DMS53 (cell line): ENCODE results near the gene DOP1B.
"Not testable (repeated sequence)": the region's sequence is repeated elsewhere in the genome, so short reads cannot be mapped to it uniquely, and the experiment has no call there.

Source experiments
- DNase-seq: peaks from one replicate; lab custom pipeline; 2025; lab: John Stamatoyannopoulos, UW

Gene DOP1B

DNA sequence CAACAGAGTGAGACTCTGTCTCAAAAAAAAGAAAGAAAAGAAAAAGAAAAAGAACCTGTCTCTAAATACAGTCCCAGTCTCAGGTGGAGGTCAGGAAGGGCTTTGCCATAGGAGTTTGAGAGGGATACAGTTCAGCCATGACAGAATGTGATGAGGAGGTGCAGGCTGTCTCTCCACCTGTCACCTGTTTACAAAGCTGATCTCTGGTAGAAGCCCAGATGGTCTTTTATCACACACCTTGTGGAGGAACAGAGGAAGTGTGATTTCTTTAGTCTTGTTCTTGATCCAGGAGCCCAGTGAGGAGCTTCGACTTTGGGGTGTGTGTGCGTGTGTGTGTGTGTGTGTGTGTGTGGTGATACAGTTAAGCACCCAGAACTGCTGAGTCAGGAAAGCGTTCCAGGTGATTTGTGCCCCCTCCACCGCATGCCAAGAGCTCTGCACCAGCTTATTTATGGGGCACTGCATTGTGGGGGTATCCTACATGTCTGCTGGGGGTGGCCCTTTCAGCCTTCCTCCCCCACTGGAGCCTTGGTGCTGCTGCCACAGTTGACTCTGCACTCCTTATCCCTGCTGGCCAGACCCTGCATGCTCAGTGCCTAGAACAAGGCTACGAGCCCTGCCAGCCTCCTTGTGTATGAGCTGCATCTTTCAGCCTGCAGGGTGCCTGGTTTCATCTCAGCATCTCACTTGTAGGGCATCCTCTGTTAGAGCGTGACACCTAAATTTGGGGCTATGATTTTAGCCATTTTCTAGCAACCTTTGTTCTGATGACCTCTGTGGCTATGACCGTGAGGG is 19.3 kb downstream of the DOP1B start:
- DNase-seq: peak; percentile 76

- DNase-seq: no peak
Observed at GRCh38 chr21:36178349-36178748, 21.7 kb downstream of the DOP1B start.

GRCh38 chr21:36179145-36179544 is 22.5 kb downstream of the DOP1B start:
- no peak for DNase-seq

GRCh38 chr21:36180963-36181362 is 24.3 kb downstream of the DOP1B start:
- DNase-seq: no peak

- no peak for DNase-seq
Observed at GRCh38 chr21:36183144-36183795, 26.6 kb downstream of the DOP1B start.

- DNase-seq: no peak
Observed at GRCh38 chr21:36184545-36184944, 27.9 kb downstream of the DOP1B start.

DNA sequence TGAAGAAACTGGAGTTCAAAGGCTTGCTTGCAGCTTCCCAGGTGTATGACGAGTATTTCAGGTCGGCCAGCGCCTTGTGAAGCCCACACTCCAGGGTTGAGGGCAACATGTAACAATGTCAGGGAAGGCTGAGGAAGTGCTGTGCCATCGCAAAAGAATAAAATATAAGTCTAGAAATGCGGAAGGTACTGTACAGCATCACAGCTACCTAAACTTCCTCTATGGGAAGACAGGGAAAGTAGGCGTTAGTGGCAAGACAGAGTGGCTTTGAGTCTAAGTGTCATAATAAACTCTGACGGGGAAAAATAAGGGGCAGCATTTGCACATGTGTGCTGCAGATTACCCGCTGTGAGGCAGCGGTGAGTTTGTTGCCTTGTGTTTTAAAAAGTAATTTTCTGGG is 28.9 kb downstream of the DOP1B start:
- no peak for DNase-seq

DNA sequence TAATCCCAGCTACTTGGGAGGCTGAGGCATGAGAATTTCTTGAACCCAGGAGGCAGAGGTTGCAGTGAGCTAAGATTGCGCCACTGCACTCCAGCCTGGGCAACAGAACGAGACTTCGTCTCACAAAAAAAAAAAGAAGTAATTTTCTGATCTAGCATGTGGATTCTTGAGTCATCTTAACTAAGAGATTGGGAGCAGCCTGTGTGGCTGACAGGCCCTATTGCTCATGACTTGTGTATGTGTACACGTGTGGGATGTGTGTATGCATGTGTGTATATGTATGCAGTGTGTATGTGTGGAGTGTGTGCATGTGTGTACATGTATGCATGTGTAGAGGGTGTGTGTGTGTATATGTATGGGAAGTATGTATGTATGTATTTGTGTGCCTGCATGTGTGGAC is 29.5 kb downstream of the DOP1B start:
- DNase-seq: no peak

GRCh38 chr21:36186506-36187399 is 30.1 kb downstream of the DOP1B start:
- peak; percentile 51 for DNase-seq

DNA sequence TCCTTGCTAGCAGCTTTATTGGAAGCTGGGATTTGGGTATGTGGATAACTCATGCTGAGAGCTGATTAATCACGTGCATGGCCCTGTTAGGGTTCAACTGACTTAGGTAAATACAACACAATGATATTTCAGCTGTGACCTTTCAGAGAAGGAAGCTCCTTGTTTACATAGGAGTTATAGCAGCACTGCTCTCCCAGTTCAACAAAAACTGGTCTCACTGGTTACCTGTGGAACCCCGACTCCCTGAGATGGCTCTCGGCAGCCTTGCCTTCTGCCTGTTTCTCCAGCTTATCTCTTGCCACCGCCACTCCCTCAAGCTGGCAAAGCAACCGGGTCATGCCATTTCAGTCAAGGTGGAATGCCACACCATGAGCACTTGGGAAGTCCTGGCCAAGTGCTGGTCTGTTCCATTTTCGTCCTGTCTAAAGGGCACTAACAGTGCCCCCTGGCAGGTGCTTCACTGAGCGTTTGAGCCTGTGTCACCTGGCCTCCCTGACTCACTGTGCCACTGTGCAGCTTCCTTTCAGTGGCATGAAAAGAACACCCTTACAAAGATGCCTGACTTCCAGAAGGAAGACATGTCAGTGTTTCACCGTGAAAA is 31.6 kb downstream of the DOP1B start:
- DNase-seq: peak; percentile 97

DNA sequence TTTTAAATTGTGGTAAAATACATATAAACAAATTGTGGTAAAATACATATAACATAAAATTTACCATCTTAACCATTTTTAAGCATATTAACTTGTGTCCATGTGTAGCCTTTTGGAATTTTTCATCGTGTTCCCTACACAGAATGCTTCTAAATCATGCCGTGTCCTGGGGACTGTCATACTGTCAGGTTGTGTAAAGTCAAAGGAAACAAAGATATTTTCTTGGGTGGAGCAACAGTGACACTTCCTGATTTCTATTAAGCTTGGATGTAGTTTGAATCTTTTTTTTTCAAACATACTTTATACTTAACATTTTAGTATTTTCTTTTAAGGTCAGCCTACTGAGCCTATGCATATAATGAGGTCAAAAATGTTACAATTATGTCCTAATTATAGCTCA is 32.3 kb downstream of the DOP1B start:
- peak; percentile 12 for DNase-seq

DNA sequence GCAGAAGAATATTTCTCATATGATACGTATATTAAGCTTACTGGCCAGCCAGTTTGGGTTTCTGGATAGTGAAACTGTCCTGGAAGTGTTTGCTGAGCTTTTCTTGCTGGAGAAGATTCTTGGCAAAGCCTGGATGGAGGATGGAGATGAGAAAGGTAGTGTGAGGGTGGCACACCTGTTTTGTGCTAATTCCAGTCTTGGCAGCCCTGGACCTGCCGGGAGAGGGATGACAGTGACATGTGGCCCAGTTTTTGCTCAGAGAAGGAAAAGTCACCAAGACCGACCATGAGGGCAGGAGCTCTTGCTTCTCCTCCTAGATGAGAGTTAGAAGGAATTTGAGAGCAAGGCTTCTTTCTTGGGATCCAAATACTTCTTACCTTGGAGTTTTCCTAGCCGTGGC is 34.1 kb downstream of the DOP1B start:
- DNase-seq: no peak

GRCh38 chr21:36193200-36193599 is 36.6 kb downstream of the DOP1B start:
- peak; percentile 30 for DNase-seq

DNA sequence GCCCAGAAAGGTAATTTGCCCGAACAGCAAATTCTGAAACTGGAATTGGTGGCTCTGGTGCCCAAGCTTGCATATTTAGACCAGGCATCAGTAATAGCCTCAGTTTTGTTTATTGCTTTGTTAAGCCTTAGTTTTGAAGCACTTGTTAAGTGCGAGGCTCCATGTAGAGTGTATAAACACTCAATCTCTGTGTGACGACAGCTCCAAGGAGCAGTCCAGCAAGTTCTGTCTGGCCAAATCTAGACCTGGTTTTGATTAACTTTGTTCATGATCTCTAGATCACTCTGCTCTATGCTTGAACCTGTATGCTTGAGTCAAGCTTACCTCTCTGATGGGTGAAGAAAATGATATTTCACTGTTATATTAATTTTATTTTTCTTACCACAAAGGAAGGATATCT is 37.4 kb downstream of the DOP1B start:
- DNase-seq: peak; percentile 85

GRCh38 chr21:36195613-36196012 is 39.0 kb downstream of the DOP1B start:
- DNase-seq: no peak

- no peak for DNase-seq
Observed at GRCh38 chr21:36199021-36199420, 42.4 kb downstream of the DOP1B start.

GRCh38 chr21:36199575-36199974 is 43.0 kb downstream of the DOP1B start:
- not testable (repeated sequence) for DNase-seq

GRCh38 chr21:36200081-36200561 is 43.5 kb downstream of the DOP1B start:
- DNase-seq: no peak

DNA sequence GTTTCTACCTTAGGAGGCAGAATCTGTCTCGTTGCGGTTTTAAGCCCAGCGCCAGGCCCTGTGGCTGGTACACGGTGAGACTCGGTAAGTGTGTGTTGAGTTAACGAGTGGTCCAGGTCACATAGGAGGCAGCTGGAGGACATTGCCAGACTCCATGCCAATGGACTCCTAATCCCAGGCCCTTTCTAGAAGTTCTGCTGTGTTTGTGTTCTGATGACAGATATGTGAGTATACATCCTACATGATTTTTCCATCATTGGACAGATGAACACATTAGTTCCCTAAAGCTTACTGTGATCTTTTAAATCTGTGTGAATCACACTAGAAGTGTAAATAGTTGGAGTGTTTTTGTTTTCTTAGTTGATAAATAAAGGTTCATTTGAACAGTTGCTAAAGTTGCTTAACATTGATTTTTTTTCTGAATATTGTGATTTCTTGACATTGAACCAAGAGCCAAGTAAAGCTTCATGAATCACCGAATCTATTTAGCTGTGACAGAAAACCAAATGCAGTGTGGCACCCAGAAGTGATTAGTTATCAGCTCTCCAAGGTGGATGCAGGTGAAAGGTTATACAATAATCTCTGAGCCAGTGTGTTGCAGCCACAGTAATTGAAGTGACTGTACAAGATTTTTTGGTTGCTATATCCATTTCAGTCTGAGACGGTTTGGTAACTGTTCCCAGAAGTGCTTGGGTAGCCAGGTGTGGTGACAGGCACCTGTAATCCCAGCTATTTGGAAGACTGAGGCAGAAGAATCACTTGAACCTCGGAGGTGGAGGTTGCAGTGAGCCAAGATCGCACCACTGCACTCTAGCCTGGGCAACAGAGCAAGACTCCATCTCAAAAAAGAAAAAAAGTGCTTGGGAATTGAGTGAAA is 46.3 kb downstream of the DOP1B start:
- DNase-seq: peak; percentile 31

GRCh38 chr21:36203603-36203889 is 46.9 kb downstream of the DOP1B start:
- DNase-seq: peak; percentile 61

DNA sequence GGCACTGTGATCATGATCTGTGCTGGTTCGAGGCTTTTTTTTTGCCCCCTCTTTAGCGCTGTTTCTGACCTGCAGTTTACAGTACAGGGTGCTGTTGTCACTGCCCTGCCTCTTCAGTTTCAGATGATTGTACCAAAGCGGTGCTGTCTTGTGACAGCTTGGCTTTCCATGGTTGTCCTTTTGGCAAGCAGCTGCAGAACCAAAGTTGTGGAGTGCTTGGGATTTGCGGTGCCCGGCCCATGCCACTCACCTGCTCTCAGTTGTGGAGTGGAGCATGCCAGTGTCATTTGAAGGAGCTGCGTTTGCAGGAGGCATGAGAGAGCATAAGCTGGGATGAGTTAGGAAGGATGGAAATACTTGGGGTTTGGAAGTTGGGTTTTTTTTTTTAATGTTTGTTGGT is 48.4 kb downstream of the DOP1B start:
- no peak for DNase-seq
